Testis (tissue), 2 donors: ENCODE data around the gene HBB.
"Not testable (repeated sequence)": the region's sequence is repeated elsewhere in the genome, so short reads cannot be mapped to it uniquely, and the experiment has no call there.

Source experiments
- CTCF ChIP-seq, 3 experiments: fragments of 450-650 bp in 2 of 3; fragments of 200-600 bp in 1 of 3; sonication (generic) in 1 of 3; IDR thresholded peaks; one replicate each; pipeline ENCODE4 v1.5.1; 2016 to 2019; ENCODE audit warnings: antibody characterized with exemption in 3 of 3, mild to moderate bottlenecking in 2 of 3, moderate library complexity in 1 of 3
- POLR2A ChIP-seq: fragments of 450-650 bp; IDR thresholded peaks from one replicate; pipeline ENCODE4 v1.6.1; 2017; ENCODE audit warnings: antibody characterized with exemption, mild to moderate bottlenecking, moderate library complexity

GRCh38 chr11:5248498-5248897 is 21.6 kb upstream of the HBB start:
- not testable (repeated sequence) for TF ChIP-seq CTCF (IDR thresholded peaks at IDR 0.05); POLR2A
